GM18867 (cell line): ENCODE measurements around the gene PTPRH.

Experiments used
- ATAC-seq: cut with Tn5 transposase; IDR thresholded peaks from one replicate; pipeline ENCODE4 v1.9.1; 2021; ENCODE audit warnings: mild to moderate bottlenecking, moderate library complexity; ENCODE audit not compliant: unreplicated experiment

PTPRH gene

DNA sequence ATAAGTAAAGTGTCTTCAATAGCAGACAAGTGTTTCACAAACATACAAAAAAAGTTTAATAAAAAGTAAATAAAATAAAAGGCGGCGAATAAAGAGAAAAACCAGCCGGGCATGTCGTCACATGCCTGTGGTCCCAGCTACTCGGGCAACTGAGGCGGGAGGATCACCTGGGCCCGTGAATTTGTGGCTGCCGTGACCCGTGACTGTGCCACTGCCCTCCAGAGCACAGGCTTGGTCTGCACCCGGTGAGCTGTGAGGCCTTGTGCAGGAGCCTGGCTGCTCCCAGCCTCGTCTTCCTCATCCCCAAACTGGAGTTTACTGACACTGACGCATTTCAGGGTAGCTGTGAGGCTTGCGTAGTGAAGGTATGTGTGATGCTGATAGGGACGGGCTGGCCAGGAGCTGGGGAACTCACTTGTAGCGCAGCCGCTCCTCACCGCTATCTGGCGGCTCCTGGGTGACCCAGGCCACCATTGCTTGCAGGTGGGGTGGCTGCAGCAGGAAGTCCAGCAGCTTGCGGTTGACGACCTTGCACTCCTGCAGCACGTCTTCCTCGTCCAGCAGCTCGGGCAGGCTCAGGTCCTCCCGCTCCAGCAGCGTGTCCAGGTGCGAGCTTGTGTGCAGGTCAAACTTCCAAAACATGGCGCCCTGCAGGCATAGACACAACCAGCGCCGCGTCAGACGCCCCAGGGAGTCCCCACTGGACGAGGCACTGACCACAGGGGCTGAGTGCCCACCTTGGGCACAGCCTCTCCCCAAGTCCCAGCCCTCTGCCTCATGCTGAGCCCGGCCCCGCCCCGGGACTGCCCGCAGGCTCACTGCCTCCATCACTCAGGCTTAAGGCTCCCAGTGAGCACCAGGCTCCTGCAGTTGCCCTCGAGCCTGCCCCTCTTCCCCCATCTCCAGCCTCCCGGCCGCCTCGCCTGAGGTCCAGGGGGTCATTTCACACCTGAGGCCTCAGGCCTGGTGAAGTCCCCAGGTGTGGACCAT lies 37.5 kb upstream of the PTPRH start:
- ATAC-seq: no peak

DNA sequence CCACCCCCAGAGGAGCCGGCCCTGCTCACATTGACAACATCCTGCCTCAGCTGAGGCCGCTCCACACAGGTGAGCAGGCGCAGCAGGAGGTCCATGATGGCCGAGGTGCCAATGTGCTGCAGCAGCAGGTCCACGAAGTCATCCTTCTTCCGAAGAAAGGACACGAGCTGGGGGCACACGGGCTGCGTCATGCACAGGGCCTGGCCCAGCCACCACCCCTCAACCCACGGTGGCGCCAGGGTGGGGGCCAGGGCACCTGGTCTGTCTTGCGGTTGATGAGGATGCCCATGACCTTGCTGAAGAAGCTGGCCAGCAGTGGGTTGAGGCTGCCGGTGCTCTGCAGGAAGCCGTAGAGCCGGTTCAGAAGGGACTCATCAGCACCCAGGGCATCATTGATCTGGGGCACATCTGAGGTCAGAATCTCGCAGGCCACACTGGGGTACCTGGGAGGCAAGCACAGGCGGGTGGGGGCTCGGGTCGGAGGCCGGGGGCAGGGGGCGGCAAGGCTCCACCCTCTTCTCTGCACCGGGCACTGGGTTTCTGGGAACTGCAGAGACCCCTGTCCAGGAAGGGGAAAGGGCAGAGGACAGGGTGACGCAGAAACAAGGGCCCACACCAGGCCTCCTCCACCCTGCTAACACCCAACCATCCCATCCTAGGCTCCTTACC lies 36.1 kb upstream of the PTPRH start:
- no peak for ATAC-seq

DNA sequence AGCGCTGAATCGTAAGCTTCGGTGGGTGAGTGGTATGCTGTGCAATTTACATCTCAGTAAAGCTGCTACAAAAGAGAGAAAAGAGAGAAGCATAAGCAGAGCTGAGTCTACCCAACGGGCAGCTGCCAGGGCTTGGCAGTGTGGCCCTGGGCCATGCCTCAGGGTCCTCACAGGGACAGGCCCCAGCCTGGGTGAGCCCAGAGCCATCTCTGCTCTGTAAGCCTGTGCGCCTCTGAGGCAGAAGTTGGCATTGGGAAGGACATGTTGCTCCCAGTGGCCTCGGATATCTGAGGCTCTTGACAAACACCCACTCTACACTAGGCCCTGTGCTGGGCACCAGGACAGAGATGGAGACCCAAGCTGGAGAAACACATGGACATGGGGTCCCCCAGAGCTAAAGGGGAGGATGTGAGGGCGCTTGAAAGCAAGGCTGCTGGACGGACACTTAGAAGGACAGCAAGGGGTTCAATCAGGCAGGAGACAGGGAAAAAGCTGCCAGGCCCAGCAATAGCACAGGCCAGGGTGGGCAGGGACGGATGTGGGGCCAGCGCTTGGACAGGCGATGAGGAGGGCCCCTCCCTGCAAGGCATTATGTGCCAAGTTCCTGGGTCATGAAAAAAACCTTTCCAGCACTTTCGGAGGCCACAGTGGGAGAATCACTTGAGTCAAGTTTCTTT lies 34.8 kb upstream of the PTPRH start:
- ATAC-seq: no peak

DNA sequence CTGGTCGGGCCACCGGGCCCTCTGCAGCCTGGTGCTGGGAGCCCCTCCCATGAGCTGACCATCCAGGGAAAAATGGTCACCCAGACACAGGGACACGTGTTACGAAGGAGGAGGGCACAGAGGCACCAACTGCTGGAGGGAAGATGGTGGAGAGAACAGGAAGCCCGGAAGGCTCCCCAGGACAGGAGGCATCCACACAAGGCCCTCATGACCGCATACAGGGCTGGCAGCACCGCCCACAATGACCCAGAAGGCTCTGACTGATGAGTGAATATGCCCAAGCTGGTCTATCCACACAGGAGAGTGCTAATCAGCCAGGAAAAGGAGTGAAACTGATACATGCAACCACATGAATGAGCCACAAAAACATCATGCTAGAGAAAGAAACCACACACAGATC lies 33.2 kb upstream of the PTPRH start:
- no peak for ATAC-seq

DNA sequence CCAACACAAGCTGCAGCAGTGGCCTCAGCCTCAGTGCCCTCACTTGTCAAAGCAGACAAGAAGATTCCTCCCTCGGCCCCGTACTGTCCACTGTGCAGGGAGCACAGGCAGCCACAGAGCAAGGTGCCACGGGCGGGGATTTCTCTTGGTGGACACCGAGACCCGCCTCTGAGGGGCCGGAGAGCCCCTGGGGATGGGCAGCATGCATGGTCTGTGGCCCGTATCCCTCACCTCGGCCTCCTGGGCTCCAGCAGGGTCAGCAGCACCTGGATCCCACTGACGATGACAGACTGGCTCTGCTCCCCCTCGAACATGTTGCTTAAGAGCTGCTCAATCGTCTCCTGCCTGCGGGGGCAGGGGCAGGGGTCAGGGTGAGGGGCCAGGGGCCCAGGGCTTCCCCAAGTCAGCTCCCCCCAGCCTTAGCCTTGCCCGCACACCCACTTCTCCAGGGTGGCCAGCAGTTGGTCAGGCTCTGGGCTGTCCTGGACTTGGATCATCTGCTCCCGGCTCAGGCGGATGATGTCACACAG lies 32.7 kb upstream of the PTPRH start:
- ATAC-seq: no peak

DNA sequence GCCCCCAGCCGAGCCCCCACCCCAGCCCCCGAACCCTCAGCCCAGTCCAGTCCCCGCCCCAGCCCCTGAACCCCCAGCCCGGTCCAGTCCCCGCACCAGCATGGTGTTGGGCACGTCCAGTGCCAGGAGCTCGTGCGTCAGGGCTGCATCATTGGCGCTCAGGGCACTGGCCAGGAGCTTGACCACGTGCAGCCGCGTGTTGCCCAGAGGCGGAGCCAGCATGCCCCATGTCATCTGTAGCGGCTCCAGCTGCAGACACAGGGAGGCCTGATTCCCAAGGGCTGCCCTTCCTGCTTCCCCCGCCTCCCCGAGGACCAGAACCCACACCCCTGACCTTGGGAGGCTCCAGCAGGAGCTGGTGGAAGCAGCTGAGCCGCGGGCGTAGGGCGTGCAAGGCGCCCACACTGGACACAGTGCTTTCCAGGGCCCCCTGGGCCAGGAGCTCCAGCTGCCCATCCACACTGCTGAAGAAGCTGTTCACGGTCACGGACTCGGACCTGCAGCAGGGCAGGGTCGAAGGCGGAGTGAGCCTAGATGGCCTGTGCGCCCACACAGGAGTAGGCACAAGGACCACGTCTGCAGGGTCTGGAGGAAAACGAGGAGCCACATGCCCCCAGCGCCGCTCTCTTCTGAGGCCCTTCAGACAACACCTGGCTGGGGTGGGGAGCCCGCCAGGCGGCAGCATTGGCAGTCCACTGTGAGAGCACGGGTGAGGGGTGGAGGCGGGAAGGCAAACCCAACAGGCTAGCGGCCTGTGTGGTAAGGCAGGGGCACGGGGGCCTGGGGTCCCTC lies 32.0 kb upstream of the PTPRH start:
- ATAC-seq: no peak

DNA sequence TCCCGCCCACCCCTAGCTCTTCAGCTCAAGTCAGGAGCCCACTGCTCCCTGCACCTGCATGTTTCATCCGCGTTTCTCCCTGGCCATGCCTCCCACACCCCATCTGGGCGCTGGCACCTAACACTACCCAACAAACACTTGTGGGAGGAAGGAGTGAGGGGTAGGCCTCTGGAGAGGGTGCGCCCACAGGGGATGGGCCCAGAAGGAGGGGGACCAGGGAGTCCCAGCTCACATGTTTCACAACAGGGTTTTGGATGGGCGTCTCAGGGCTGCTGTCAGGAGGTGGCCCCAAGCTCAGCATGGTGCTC lies 31.4 kb upstream of the PTPRH start:
- ATAC-seq: no peak

DNA sequence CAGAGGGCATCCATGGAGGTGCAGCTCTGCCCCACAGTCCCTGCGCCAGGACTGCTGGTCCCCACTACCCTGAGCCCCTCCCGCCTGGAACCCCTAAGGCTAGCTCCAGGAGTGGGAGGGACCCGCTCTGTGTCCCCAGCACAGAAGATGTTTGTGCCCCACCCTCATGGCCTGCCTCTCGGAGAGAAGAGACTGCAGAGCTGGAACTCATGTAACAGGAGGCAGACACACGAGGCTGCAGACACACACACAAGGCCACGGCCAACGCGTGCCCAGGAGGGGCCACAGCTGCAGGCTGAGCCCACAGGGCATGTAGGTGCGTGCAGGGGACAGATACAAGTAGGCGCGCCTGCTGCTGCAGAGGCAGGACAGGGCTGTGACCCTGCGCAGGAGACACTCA lies 29.7 kb upstream of the PTPRH start:
- no peak for ATAC-seq

DNA sequence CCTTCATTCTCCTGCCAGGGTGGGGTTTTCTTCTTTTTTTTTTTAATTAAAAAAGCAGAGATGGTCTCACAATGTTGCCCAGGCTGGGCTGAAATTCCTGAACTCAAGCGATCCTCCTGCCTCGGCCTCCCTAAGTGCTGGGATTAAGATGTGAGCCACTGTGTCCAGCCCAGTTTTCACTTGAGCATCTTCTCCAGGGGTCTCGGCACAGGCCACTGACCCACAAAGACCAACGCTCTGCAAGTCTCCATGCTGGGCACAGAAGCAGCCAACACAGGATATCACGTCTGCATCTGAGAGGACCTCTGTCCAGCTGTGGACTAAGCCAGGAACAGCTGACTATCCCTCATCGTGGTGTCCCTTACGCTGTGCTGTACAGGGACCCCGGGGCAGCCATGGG lies 28.7 kb upstream of the PTPRH start:
- ATAC-seq: no peak

DNA sequence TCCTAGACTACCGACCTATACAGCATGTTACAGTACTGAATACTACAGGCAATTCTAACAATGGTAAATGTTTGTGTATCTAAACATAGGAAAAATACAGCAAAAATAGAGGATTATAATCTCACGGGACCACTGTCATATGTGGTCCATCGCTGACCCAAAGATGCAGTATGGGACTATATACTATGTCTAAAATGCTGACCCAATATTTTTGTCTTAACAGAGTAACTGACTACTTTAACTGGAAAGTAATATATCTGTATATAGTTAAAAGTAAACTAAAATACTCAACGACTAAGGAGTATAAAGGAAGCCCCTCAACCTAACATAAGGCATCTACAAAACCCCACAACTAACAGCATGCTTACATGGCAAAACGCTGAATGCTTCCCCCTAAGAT lies 23.7 kb upstream of the PTPRH start:
- no peak for ATAC-seq

DNA sequence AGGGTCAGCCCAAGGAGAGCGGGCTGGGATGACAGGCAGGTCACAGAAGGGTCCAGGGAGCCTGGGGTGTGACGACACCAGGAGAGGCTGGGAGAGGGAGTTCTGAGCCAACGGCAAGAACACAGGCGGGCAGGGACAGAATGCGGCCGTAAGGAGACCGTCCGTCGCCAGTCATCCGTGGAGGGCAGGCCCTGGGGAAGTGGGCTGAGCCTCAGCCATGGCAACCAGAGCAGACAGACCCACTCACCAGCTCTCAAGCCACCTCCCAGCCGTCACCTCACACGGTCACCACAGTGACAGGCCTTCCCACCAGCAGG lies 22.9 kb upstream of the PTPRH start:
- ATAC-seq: no peak

DNA sequence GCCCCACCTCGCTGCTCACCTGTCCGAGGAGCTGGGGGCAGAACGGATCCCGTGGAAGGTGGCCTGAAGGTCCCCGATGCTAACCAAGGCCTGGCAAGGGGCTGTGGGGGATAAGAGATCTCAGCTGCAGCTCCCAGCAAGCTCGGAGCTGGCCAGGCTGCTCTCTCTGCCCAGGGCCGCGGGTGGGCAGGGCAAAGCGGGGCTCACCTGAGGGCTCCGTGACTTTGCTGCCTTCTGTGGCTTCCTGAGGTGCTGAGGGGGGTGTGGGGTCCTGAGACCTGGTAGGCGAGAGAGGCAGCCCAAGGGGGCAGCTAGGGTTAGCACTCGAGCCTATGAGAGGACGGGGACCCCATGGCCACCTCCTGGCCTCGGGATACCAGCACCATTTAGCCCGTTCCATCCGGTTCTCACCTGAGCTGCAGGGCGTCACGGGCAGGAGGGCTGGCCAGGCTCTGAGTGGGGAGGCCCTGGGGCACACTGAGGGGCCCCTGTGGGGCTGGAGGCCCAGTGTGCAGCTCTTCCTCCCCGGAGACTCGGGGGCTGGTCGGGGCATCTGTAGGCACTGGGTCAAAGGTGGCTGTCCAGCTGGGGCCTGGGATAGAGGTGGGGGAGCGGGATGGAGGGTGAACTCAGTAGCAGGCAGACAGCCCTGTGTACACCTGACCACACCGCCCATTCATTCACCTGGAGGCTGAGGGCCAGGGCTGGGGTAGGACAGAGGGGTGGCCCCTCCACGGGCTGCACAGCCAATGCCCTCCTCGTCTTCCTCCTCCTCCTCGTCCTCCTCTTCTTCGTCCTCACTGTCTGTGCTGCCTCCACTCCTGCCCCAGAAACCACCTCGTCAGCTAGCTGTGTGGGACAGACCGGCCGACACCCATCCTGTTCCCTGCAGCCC lies 22.3 kb upstream of the PTPRH start:
- ATAC-seq: no peak

DNA sequence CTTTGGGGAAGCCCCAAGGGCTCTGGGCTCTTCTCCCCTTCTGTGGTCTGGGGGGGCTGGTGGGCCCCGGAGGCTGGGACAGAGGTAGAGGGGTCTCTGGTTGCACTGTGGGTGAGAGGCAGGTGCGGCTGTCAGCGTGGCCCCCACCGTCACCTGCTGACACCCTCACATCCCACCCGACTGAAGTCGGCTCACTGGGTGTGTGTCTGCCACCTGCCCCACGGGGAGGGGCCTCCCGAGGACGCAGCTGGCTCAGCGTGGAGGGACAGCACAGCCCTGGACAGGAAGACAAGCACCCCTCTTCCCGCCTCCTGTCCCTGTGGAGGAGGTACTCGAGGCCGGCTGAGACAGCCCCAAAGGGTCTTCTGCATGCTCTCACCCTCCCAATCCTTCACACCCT lies 21.5 kb upstream of the PTPRH start:
- no peak for ATAC-seq

DNA sequence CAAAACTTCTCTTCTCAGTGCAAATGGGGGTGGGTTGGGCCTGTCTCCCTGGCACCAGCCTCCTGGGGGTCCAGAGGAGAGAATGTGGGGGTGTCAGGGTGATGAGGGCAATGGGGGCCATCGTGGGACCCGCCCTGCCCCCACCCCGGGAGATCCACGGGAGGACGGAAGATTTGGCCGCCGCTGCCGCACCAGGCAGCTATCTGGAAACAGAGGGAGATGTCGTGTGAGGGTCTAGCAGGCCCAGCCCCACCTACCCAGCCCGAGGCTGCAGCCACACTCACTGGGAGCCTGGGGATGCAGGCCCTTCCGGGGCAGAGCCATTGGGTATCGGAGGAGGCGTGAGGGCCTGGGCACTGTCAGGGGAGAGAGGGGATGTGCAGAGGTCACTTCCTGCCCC lies 21.0 kb upstream of the PTPRH start:
- ATAC-seq: no peak

DNA sequence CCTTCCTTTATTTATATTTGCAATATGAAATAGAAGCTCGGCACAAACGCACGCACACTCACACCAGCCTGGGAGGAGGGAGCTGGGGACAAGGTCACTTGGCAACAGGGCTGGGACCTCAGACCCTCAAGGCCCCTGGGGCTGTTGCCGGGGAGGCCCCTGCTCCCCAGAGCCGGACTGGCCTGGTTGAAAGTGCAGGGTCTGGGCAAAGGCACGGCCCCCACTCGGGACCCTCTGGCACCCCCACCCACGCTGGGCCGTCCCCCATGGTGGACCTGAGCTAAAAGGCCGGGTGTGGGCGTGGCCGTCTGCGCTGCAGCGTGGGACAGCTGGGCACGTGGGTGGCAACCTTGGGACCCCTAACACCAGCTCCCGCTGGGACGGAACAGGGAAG lies 20.5 kb upstream of the PTPRH start:
- ATAC-seq: no peak

DNA sequence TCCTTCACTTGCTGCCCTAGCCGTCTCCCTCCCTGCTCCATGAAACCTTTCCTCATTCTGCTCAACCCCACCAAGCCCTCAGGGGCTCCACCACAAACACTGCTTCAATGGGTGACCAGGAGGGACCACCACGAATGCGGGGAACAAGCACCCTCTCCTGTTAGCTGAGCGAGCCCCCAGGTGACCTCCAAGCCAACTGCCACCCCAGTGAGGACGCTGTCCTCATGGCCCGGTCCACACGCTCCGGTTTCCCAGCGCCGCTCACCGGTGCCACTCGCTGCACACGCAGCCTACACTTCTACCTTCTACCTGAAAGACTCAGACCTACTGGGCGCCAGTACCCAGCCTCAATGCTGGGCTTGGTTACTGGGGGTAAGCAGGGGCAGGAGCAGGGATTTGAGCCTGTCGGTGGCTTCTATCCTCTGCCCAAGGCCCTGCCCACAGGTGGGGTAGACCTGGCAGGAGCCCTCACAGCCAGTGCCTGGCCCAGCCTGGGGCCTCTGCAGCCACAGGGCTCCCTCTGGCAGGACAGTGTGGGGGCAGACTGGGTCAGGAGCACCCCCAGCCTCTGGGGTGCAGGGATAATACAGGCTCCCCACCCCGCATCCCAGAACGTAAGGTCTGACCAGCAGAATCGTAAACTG lies 20.0 kb upstream of the PTPRH start:
- no peak for ATAC-seq

DNA sequence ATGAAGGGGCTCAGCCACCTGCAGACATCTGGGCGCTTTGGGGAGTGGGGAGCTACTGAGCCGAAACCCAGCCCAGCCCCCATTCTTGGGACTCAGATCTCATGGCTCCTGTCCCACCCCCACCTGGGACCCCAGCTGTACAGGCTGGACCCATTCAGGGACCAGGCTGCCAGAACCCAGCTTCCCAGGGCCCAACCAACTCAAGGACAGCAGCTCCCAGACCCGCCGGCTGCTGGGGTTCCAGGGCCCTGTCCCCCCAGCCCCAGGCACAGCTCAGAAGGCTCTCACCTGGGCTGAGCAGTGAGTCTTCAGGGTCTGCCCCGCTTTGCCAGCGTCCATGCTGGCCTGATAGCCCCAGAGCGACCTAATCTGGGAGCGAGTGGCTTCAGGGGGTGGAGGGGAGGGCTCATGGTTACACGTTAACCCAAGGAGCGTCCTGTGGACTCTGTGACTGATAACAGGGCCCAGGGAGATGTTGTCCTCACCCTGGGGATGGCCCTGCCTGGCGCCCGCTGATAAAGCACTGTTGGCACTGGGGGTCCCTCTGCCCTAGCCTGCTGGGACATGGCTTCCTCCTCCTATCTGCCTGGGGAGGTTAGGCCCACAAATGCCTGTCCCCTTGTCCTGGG lies 19.2 kb upstream of the PTPRH start, which contains the start of gene TMEM86B:
Gene TMEM86B, minus strand, starts transcription at position 361 of the 629 bp plus-strand sequence. Its CDS starts 22 bp downstream, at position 339.
- no peak for ATAC-seq

DNA sequence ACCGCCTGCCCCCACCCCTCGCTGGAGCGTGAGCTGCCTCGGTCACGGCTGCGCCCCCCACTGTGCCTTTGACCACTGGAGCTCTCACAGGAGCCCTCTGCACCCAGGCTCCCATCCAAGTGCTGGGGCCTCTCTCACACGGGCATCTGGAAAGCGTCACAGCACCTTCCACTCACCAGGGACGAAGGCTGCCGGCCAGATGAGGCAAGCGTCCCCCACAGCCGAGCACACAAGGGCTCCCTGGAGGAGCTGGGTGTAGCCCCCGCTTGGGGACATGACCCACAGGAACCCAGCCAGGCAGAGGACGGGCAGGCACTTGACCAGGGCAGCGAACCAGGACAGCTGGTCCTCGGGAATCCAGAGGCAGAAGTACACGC lies 18.7 kb upstream of the PTPRH start:
- ATAC-seq: no peak
